Endothelial cell of umbilical vein (primary cell): Measurements from ENCODE around the gene ACP4. TPM values are rescaled to one million over a fixed set of nuclear protein-coding genes. Genes with fewer than 3 reads are reported as not detected.
"Not testable (repeated sequence)": the region's sequence is repeated elsewhere in the genome, so short reads cannot be mapped to it uniquely, and the experiment has no call there.

Source experiments
- BruUV-seq: library from RNA; stranded (reverse); fragments of 400-500 nt; replicated peaks from 2 replicates; lab custom pipeline; 2021; lab: Mats Ljungman, UMichigan
- CTCF ChIA-PET: fragments of 300-600, 350-600 bp; sonication (Branson Sonifier 250); formaldehyde crosslinking; loops from one replicate; lab custom pipeline; 2021; ENCODE audit warnings: antibody characterized with exemption, inconsistent platforms; lab: Charles Lee
- POLR2A ChIA-PET: fragments of 300-600, 350-600 bp; sonication (Branson Sonifier 250); formaldehyde crosslinking; loops from one replicate; lab custom pipeline; 2021; ENCODE audit warnings: antibody characterized with exemption, inconsistent platforms; lab: Charles Lee
- DNase-seq: peaks from one replicate; pipeline ENCODE4 v3.0.0-alpha.2; 2011; ENCODE audit warnings: low read depth, low spot score
- FAIRE-seq: peaks from 2 replicates; lab custom pipeline; 2011; peaks lifted over from hg19 to GRCh38; lab: Jason Lieb, UNC
- H2AFZ ChIP-seq: 2 replicates; pipeline ENCODE4 v1.6.0; 2012; ENCODE audit warnings: low read depth, low read length, control low read depth, inconsistent platforms
- H3K27ac ChIP-seq: 2 replicates; pipeline ENCODE4 v1.5.1; 2011; ENCODE audit warnings: low read depth, mild to moderate bottlenecking, control low read depth, low read length, moderate library complexity; ENCODE audit not compliant: insufficient read depth
- H3K27me3 ChIP-seq, 2 experiments: 2 replicates each; pipeline versions ENCODE4 v1.6.0 to v1.6.1; 2011; ENCODE audit warnings: low read length in 2 of 2, mixed read lengths in 1 of 2; ENCODE audit not compliant: control insufficient read depth in 2 of 2, insufficient read depth in 2 of 2
- H3K36me3 ChIP-seq, 2 experiments: 2 replicates in 1 of 2; 3 replicates in 1 of 2; pipeline ENCODE4 v1.5.1; 2011; ENCODE audit warnings: low read length in 2 of 2, mild to moderate bottlenecking in 1 of 2, moderate library complexity in 1 of 2; ENCODE audit not compliant: control insufficient read depth in 2 of 2, insufficient read depth in 2 of 2; ENCODE audit errors: extremely low read depth in 1 of 2
- H3K4me1 ChIP-seq: 3 replicates; pipeline ENCODE4 v1.5.1; 2011; ENCODE audit warnings: mild to moderate bottlenecking, low read length; ENCODE audit not compliant: control insufficient read depth, insufficient read depth; ENCODE audit errors: extremely low read depth
- H3K4me2 ChIP-seq: 2 replicates; pipeline ENCODE4 v1.6.1; 2011; ENCODE audit warnings: low read length, control low read depth, mixed read lengths; ENCODE audit not compliant: insufficient read depth
- H3K4me3 ChIP-seq, 3 experiments: fragments of 200-600 bp in 1 of 3; sonication (generic), shearing (Covaris generic) in 1 of 3; replicated peaks in 1 of 3; 2 replicates each; pipeline ENCODE4 v1.5.1; 2011 to 2016; ENCODE audit warnings: control low read depth in 3 of 3, low read length in 3 of 3, mild to moderate bottlenecking in 2 of 3, inconsistent platforms in 1 of 3, low read depth in 1 of 3, moderate library complexity in 1 of 3; ENCODE audit not compliant: insufficient read depth in 1 of 3
- H3K79me2 ChIP-seq: 2 replicates; pipeline ENCODE4 v1.6.0; 2012; ENCODE audit warnings: low read length, inconsistent platforms; ENCODE audit not compliant: control insufficient read depth, insufficient read depth
- H3K9ac ChIP-seq: replicated peaks from 2 replicates; pipeline ENCODE3; 2011; ENCODE audit warnings: low read length, control low read depth; ENCODE audit not compliant: insufficient read depth; ENCODE audit errors: extremely low read depth
- H3K9me1 ChIP-seq: replicated peaks from 3 replicates; pipeline ENCODE4 v1.6.0; 2011; ENCODE audit warnings: mild to moderate bottlenecking, low read length; ENCODE audit not compliant: control insufficient read depth, insufficient read depth; ENCODE audit errors: extremely low read depth
- H3K9me3 ChIP-seq: replicated peaks from 2 replicates; pipeline ENCODE4 v1.5.1; 2012; ENCODE audit warnings: low read length, inconsistent platforms; ENCODE audit not compliant: control insufficient read depth, insufficient read depth
- H4K20me1 ChIP-seq: replicated peaks from 2 replicates; pipeline ENCODE3; 2011; ENCODE audit warnings: mild to moderate bottlenecking, low read length; ENCODE audit not compliant: control insufficient read depth, insufficient read depth; ENCODE audit errors: extremely low read depth
- EZH2 ChIP-seq: IDR thresholded peaks from 2 replicates; pipeline ENCODE4 v1.6.1; 2012; ENCODE audit warnings: borderline replicate concordance, low read depth, mild to moderate bottlenecking, moderate library complexity, low read length, inconsistent platforms; ENCODE audit not compliant: severe bottlenecking
- FOS ChIP-seq: IDR thresholded peaks from 2 replicates; pipeline ENCODE4 v1.6.1; 2011; ENCODE audit warnings: mild to moderate bottlenecking, low read length, moderate library complexity, borderline replicate concordance; ENCODE audit not compliant: insufficient read depth
- GATA2 ChIP-seq: IDR thresholded peaks from 2 replicates; pipeline ENCODE4 v1.7.0; 2011; ENCODE audit warnings: low read depth, mild to moderate bottlenecking, moderate library complexity, mixed read lengths, low read length; ENCODE audit not compliant: insufficient read length, insufficient read depth
- MYC ChIP-seq: IDR thresholded peaks from one replicate; pipeline ENCODE4 v1.6.1; 2011; ENCODE audit warnings: mild to moderate bottlenecking, low read depth, low read length
- POLR2A ChIP-seq: IDR thresholded peaks from 2 replicates; pipeline ENCODE4 v1.6.1; 2012; ENCODE audit warnings: low read depth, mild to moderate bottlenecking, control low read depth, low read length
- POLR2AphosphoS5 ChIP-seq: IDR thresholded peaks from 2 replicates; pipeline ENCODE4 v1.6.1; 2012; ENCODE audit warnings: low read depth, mild to moderate bottlenecking, control low read depth, low read length, moderate library complexity; ENCODE audit not compliant: insufficient read depth
- dilution Hi-C: fragments of 300-500 bp; cut with MboI; formaldehyde crosslinking; loops from one replicate; pipeline ENCODE4 v1.15.0; 2019; ENCODE audit warnings: low sequenced_read_pairs; ENCODE audit not compliant: extremely low pct_ligation_motif_present
- intact Hi-C: fragments of 100-400 bp; cut with micrococcal nuclease; formaldehyde crosslinking; loops from one replicate; pipeline ENCODE4 v1.10.0; 2022
- polyA plus RNA-seq, 4 experiments: library from polyadenylated mRNA; depleted of rRNA in 3 of 4; stranded (reverse) in 3 of 4; unstranded in 1 of 4; fragments of >200 nt; gene quantifications; 2 replicates each; pipeline versions ENCODE4 v1.2.1 to v1.2.3, GENCODE V29; 2011 to 2012; ENCODE audit warnings: missing spikeins in 1 of 4
- total RNA-seq: library from RNA; stranded (reverse); gene quantifications from 2 replicates; pipeline ENCODE4 v1.2.3, GENCODE V29; 2021

The ACP4 gene
- total and polyA plus RNA-seq, 2 donors (not counting 3 experiments of a cell fraction or from before 2014, with no cell fraction given), result not detected

- Histone ChIP-seq H3K9me1 (no peaks in the 10 kb centered on the region), H3K9me3 (no peaks in the 10 kb centered on the region), H3K36me3 (no peaks in the 10 kb centered on the region), H3K4me2 (no peak overlapping the region), H3K27me3 (peaks cover 26 to 29% of the 10 kb centered on the region in 2 experiments), H3K9ac (no peak overlapping the region), H2AFZ (no peak overlapping the region), H3K4me1 (no peaks in the 10 kb centered on the region), H3K27ac (no peak overlapping the region), H3K79me2 (no peaks in the 10 kb centered on the region), H4K20me1 (no peaks in the 10 kb centered on the region), H3K4me3 (no peak overlapping the region)
- POLR2A ChIA-PET, result no interaction called here
- DNase-seq (no peak), FAIRE-seq (no peak)
- TF ChIP-seq POLR2AphosphoS5 (no peak), POLR2A (no peak), MYC (no peak), EZH2 (no peak), FOS (no peak), GATA2 (no peak)
- intact Hi-C loops, result no loop called here
- dilution Hi-C loops, result no loop called here
- CTCF ChIA-PET, result interaction anchor here (0.6 to 7.3 kb wide), 7 partner anchors 56 to 243 kb away, joined by 3 to 116 read pairs (median 47); no protein-coding TSS in a partner anchor
- BruUV-seq, result no TSS peak
These were observed 9.3 kb upstream of the ACP4 start for GRCh38 chr19:50780753-50781435.

- H3K9me1 ChIP-seq, H3K79me2 ChIP-seq, H3K4me3 ChIP-seq, H2AFZ ChIP-seq, H3K4me2 ChIP-seq, H3K27ac ChIP-seq, H3K9ac ChIP-seq, POLR2A ChIA-PET, FAIRE-seq, H4K20me1 ChIP-seq, BruUV-seq, DNase-seq, H3K4me1 ChIP-seq, H3K9me3 ChIP-seq, dilution Hi-C loops, H3K36me3 ChIP-seq: not testable (repeated sequence)
- H3K27me3 ChIP-seq, result peaks cover 11 to 13% of the 10 kb centered on the region in 2 experiments
- intact Hi-C loops, result loop anchor here (1.0 to 2.0 kb wide), 6 partner anchors 59 to 426 kb away; no protein-coding TSS in a partner anchor
- CTCF ChIA-PET, result interaction anchor here (0.7 to 7.3 kb wide), 36 partner anchors 9 to 531 kb away, joined by 3 to 116 read pairs (median 4); partner anchors contain the start of genes CLEC11A and JOSD2
These were observed 6.4 kb upstream of the ACP4 start for GRCh38 chr19:50783848-50784152.
